Activated CD4-positive, alpha-beta memory T cell treated with anti-CD3 and anti-CD28 coated beads for 36 hours (primary cell): ENCODE measurements around the gene SPATA18. TPM values are rescaled to one million over a fixed set of nuclear protein-coding genes. Genes with fewer than 3 reads are reported as not detected.
"Not testable (repeated sequence)": the region's sequence is repeated elsewhere in the genome, so short reads cannot be mapped to it uniquely, and the experiment has no call there.

Experiments used
- CTCF ChIA-PET: fragments of 350-600 bp; sonication (Branson Sonifier 250); formaldehyde crosslinking; loops from one replicate; lab custom pipeline; 2021; ENCODE audit warnings: antibody characterized with exemption, inconsistent platforms; lab: Charles Lee
- POLR2A ChIA-PET: fragments of 350-600 bp; sonication (Branson Sonifier 250); formaldehyde crosslinking; loops from one replicate; lab custom pipeline; 2021; ENCODE audit warnings: antibody characterized with exemption; lab: Charles Lee
- DNase-seq: peaks from one replicate; pipeline ENCODE4 v3.0.0-alpha.2; 2020
- H3K27ac Mint-ChIP-seq: one replicate; pipeline ENCODE4 v1.8.0; 2021; ENCODE audit warnings: mixed read lengths
- H3K27me3 Mint-ChIP-seq: one replicate; pipeline ENCODE4 v1.8.0; 2021; ENCODE audit warnings: mixed read lengths
- H3K36me3 Mint-ChIP-seq: one replicate; pipeline ENCODE4 v1.8.0; 2021; ENCODE audit warnings: mixed read lengths
- H3K4me1 Mint-ChIP-seq: one replicate; pipeline ENCODE4 v1.8.0; 2021; ENCODE audit warnings: low read depth, mixed read lengths
- H3K4me3 Mint-ChIP-seq: one replicate; pipeline ENCODE4 v1.8.0; 2021; ENCODE audit warnings: mild to moderate bottlenecking, mixed read lengths
- H3K9me3 Mint-ChIP-seq: one replicate; pipeline ENCODE4 v1.8.0; 2021; ENCODE audit warnings: mixed read lengths
- intact Hi-C: fragments of 100-400 bp; cut with micrococcal nuclease; formaldehyde crosslinking; loops from one replicate; pipeline ENCODE4 v1.15.1; 2023
- total RNA-seq, 2 experiments: library from RNA; stranded (reverse); gene quantifications; one replicate each; pipeline ENCODE4 v1.2.3, GENCODE V29; 2021

SPATA18 gene
- total RNA-seq, 2 experiments from 2014 or later = not detected

DNA sequence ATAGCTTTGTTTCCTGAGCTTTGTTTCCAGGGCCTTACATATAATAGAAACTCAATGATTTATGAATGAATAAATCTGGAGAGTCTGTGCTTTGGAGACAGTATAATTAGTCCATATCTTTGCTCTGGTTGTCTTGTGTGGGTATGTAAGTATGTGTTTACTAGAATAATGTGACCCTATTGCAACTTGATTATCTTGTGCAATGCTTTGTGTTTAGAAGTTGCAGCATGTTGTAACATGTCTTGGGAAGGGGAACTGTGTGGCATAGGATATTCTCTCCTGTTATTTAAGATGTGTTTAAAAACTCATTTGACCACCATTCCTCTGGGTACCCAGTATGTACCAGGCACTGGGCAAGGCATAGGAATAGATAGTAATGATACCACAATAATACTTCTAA lies 6.1 kb downstream of the SPATA18 start:
- CTCF ChIA-PET = no interaction called here
- no peak for DNase-seq
- peaks cover 4% of the 10 kb centered on the region for H3K4me1 Mint-ChIP-seq

DNA sequence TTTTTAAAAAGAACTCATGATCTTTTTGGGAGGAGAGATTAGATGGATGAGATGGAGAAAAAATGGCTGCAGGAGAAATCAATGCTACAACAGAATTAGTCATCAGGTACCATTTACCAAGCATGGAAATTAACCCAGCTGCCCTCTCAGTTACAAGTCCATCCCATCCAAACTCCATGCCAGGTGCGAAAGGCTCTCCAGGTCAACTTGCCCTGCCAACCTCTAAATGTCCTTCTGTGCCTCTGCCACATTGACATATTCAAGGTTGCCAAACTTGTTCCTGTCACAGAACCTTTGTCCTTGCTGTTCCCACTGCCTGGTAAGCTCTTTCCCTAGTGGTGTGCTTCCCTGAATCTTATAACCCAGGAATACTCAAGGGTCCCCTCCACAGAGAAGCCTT lies 7.2 kb downstream of the SPATA18 start:
- CTCF ChIA-PET = no interaction called here
- DNase-seq = no peak
- intact Hi-C loops = no loop called here
- POLR2A ChIA-PET = no interaction called here
- no peak overlapping the region for H3K27ac Mint-ChIP-seq
- H3K4me1 Mint-ChIP-seq = no peaks in the 10 kb centered on the region
- H3K4me3 Mint-ChIP-seq = no peak overlapping the region
- peaks cover 16% of the 10 kb centered on the region for H3K27me3 Mint-ChIP-seq
- no peaks in the 10 kb centered on the region for H3K36me3 Mint-ChIP-seq
- H3K9me3 Mint-ChIP-seq = no peaks in the 10 kb centered on the region

More for the DNA sequence above, 6.1 kb downstream of the SPATA18 start:
- Mint-ChIP-seq H3K36me3 (no peaks in the 10 kb centered on the region), H3K27ac (no peak overlapping the region), H3K4me3 (no peak overlapping the region), H3K9me3 (no peaks in the 10 kb centered on the region), H3K27me3 (peaks cover 27% of the 10 kb centered on the region)
- POLR2A ChIA-PET = no interaction called here
- intact Hi-C loops = no loop called here

DNA sequence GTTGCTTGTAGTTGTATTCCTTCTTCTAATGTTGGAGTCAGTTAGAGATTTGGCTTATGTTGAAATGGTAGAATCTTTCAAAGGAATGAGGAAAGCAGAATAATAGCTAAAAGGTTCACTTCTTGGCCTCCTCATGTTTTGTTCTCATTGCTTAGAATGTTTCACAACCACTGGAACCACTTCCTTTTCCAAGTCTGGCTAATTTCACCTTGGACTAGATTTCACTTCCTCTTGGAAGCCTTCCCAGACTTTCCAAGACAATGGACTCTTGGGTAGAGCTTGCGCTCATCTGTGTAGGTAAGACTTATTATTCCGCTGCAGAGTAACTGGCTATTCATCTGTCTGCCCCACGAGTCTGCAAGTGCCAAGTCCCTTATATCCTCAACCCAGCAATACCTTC lies 8.3 kb downstream of the SPATA18 start:
- ChIA-PET CTCF (no interaction called here), POLR2A (no interaction called here)
- Mint-ChIP-seq H3K36me3 (no peaks in the 10 kb centered on the region), H3K27ac (no peak overlapping the region), H3K4me3 (no peak overlapping the region), H3K4me1 (no peaks in the 10 kb centered on the region), H3K27me3 (peaks cover 10% of the 10 kb centered on the region), H3K9me3 (no peaks in the 10 kb centered on the region)
- DNase-seq = no peak
- intact Hi-C loops = no loop called here

DNA sequence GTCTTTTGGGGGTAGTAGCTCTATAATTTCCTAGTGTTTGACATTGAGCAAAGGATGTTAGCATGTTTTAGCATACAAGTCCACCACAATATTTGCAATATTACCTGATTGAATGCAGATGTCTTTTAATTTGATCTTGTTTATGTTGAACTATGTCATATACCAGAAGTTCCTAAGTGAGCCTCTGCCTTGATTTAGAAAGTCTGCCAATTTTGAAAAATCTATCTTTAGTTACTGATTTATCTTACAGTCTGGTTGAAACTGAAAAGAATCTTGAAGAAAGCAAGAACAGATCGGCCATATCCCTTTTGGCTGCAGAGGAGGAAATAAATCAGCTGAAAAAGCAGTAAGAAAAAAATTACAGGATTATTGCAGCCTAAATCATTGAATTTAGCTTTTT lies 18.5 kb downstream of the SPATA18 start:
- no peaks in the 10 kb centered on the region for H3K4me1 Mint-ChIP-seq
- DNase-seq = no peak
- POLR2A ChIA-PET = no interaction called here
- intact Hi-C loops = no loop called here
- H3K36me3 Mint-ChIP-seq = no peaks in the 10 kb centered on the region
- H3K27ac Mint-ChIP-seq = no peak overlapping the region
- CTCF ChIA-PET = no interaction called here
- no peak overlapping the region for H3K4me3 Mint-ChIP-seq
- no peaks in the 10 kb centered on the region for H3K9me3 Mint-ChIP-seq
- H3K27me3 Mint-ChIP-seq = peaks cover 32% of the 10 kb centered on the region

DNA sequence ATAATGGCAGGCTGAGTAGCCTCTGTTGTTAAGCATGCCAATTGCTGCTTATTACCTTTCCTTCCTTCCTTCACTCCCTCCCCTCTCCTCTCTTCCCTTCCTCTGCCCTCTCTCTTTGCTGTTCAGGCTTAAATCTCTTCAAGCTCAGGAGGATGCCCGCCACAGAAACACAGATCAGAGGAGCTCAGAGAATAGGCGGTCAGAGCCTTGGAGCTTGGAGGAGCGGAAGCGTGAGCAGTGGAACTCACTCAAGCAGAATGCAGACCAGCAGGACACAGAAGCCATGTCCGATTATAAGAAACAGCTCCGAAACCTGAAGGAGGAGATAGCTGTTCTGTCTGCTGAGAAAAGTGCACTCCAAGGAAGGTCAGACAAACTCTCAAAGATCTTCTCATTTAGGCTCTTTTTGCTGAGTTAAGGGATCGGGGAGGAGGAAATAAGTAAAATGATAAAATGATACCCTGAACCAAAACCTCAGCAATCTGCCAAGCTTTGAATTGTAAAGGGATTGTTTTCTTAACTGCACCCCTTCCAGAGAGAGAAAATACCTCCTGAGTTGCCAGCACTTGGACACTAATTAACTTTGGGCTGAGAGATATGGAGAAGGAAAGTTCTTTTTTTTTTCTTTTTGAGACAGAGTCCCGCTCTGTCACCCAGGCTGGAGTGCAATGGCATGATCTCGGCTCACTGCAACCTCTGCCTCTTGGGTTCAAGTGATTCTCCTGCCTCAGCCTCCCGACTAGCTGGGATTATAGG lies 20.9 kb downstream of the SPATA18 start:
- POLR2A ChIA-PET = no interaction called here
- Mint-ChIP-seq H3K27me3 (peaks cover 41% of the 10 kb centered on the region), H3K36me3 (no peaks in the 10 kb centered on the region), H3K4me1 (no peaks in the 10 kb centered on the region), H3K4me3 (no peak overlapping the region), H3K27ac (no peak overlapping the region), H3K9me3 (no peaks in the 10 kb centered on the region)
- no peak for DNase-seq
- CTCF ChIA-PET = no interaction called here
- intact Hi-C loops = no loop called here

DNA sequence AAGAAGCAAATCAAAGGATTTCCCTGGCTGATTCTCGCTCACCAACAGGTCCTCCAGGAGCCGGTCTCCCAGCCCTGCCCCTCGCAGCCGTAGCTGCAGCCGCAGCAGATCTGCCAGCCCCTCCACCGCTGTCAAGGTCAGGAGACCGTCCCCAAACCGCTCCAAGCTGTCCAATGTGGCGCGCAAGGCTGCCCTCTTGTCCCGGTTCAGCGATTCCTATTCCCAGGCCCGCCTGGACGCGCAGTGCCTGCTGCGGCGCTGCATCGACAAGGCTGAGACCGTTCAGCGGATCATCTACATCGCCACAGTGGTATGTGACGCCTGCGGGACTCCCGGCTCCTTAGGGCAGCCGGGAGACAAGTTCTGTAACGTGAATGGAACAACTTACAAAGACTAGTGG lies 25.6 kb downstream of the SPATA18 start:
- Mint-ChIP-seq H3K4me3 (no peak overlapping the region), H3K27ac (no peak overlapping the region), H3K9me3 (no peaks in the 10 kb centered on the region), H3K27me3 (peaks cover 38% of the 10 kb centered on the region), H3K4me1 (no peaks in the 10 kb centered on the region), H3K36me3 (no peaks in the 10 kb centered on the region)
- DNase-seq = no peak
- ChIA-PET CTCF (no interaction called here), POLR2A (no interaction called here)
- intact Hi-C loops = no loop called here

DNA sequence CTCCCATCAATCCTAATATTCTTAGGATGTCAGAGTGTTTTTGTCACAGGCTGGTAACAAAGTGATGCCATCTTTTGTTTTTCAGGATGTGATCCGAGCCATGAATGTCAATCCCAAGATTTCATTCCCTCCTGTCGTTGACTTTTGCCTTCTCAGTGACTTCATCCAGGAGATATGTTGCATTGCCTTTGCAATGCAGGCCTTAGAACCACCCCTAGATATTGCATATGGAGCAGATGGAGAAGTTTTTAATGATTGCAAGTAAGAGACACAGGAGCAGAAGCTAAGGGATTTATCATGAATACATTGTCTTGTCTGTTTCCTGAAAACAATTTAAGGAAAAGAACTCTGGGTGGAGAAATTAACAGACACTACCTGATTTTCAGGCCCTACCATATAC lies 28.6 kb downstream of the SPATA18 start:
- Mint-ChIP-seq H3K27ac (no peak overlapping the region), H3K36me3 (no peaks in the 10 kb centered on the region), H3K9me3 (no peaks in the 10 kb centered on the region), H3K4me3 (no peak overlapping the region), H3K27me3 (peaks cover 34% of the 10 kb centered on the region), H3K4me1 (no peaks in the 10 kb centered on the region)
- intact Hi-C loops = no loop called here
- ChIA-PET CTCF (no interaction called here), POLR2A (no interaction called here)
- DNase-seq = no peak

DNA sequence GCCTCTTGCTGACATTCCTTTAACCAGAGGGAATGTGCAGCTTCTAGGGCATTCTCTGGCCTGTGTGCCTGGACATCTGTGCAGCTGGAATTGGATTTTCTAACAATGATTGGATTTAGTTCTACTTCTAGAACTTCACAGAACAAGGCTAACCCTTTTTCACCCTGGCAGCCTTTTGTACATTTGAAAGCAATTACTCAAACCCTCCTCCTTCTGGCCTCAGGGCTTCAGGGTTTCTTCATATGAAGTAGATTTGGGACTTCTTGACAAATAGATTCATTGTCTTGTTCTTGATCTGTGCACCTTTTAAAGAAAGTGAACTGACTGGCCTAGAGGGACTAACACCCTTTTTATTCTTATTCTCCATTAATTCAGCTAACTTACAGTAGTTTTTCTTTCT lies 30.1 kb downstream of the SPATA18 start:
- no peak overlapping the region for H3K4me3 Mint-ChIP-seq
- intact Hi-C loops = no loop called here

DNA sequence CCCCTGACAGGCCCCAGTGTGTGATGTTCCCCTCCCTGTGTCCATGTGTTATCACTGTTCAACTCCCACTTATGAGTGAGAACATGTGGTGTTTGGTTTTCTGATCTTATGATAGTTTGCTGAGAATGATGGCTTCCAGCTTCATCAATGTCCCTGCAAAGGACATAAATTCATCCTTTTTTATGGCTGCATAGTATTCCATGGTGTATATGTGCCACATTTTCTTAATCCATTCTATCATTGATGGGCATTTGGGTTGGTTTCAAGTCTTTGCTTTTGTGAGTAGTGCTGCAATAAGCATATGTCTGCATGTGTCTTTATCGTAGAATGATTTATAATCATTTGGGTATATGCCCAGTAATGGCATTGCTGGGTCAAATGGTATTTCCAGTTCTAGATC lies 35.3 kb downstream of the SPATA18 start:
- H3K9me3 Mint-ChIP-seq, CTCF ChIA-PET, POLR2A ChIA-PET, H3K27ac Mint-ChIP-seq, DNase-seq, H3K4me1 Mint-ChIP-seq, H3K36me3 Mint-ChIP-seq, intact Hi-C loops, H3K4me3 Mint-ChIP-seq: not testable (repeated sequence)
- peaks cover 16% of the 10 kb centered on the region for H3K27me3 Mint-ChIP-seq

More for the DNA sequence above, 30.1 kb downstream of the SPATA18 start:
- Mint-ChIP-seq H3K27me3 (peaks cover 24% of the 10 kb centered on the region), H3K27ac (no peak overlapping the region), H3K9me3 (peaks cover 1% of the 10 kb centered on the region), H3K4me1 (no peaks in the 10 kb centered on the region), H3K36me3 (no peaks in the 10 kb centered on the region)
- POLR2A ChIA-PET = no interaction called here
- DNase-seq = no peak
- CTCF ChIA-PET = no interaction called here

DNA sequence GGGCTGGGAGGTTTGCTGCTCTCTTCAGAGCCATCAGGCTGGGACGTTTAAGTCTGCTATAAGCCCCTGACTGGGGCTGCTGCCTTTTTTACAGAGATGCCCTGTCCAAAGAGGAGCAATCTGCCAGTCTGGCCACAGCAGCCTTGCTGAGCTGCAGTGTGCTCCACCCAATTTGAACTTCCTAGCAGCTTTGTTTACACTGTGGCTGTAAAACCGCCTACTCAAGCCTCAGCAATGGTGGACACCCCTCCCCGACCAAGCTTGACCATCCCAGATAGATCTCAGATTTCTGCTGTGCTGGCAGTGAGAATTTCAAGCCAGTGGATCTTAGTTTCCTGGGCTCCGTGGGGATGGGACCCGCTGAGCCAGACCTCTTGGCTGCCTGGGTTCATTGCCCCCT lies 40.7 kb downstream of the SPATA18 start:
- no peaks in the 10 kb centered on the region for H3K36me3 Mint-ChIP-seq
- no peak overlapping the region for H3K27ac Mint-ChIP-seq
- no peak for DNase-seq
- intact Hi-C loops = no loop called here
- H3K4me1 Mint-ChIP-seq = no peaks in the 10 kb centered on the region
- no peaks in the 10 kb centered on the region for H3K9me3 Mint-ChIP-seq
- ChIA-PET CTCF (no interaction called here), POLR2A (no interaction called here)
- H3K27me3 Mint-ChIP-seq = peaks cover 10% of the 10 kb centered on the region
- no peak overlapping the region for H3K4me3 Mint-ChIP-seq

DNA sequence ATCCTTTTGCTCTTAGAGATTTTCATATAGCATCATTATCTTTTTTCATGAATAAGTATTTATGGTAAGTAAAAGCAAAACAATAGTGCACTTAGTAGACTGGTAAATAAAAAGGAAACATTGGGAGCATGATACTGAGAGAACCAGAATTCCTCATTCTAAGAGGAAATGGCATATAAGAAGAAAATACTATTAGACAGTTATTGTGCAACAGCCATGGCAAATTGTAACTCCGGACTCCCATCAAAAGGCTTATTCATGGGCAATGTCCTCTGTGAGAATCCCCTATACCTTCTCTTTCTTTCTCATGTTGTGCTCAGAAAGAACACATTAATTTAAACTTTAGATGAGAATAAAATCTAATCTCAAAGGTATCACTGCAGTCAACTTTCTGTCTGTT lies 42.4 kb downstream of the SPATA18 start:
- CTCF ChIA-PET = no interaction called here
- H3K36me3 Mint-ChIP-seq = no peaks in the 10 kb centered on the region
- H3K9me3 Mint-ChIP-seq = no peaks in the 10 kb centered on the region
- no peak overlapping the region for H3K27ac Mint-ChIP-seq
- POLR2A ChIA-PET = no interaction called here
- H3K4me3 Mint-ChIP-seq = no peak overlapping the region
- H3K27me3 Mint-ChIP-seq = peaks cover 10% of the 10 kb centered on the region
- intact Hi-C loops = no loop called here
- DNase-seq = no peak
- H3K4me1 Mint-ChIP-seq = no peaks in the 10 kb centered on the region

DNA sequence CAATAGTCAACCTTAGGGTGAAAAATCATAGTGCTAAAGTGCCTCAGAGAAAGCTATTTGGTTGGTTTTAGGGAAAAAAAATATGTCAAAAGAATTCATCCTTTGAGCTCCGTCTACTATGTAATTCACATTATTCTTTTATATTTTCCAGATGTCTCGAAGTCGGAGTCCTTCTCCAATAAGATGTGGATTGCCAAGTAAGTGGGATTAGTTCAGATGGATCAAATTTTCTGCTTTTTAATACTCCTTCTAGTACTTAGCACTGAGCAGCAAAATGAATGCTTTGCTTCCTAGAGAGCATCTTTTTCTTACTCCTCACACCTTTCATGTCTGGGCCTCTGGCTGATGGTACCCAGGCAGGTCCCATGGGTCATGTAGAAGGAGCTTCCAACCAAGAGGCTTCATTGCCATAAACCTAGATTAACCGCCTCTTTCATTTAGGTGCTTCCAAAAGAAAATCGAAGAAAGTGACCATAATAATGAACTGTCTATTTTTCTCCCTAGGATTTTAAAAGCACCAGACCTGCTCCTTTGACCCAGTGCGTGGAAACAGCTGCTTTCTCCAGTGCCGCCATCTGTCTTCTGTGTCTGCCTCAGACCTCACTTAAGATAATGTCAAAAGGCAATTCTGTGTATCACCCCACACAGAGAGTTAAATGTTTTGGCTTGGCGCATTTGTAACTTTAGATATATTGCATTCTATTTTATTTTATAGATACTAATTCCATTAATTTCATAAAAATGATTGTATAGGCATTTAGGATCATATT lies 43.5 kb downstream of the SPATA18 start:
- H3K9me3 Mint-ChIP-seq = no peaks in the 10 kb centered on the region
- CTCF ChIA-PET = no interaction called here

DNA sequence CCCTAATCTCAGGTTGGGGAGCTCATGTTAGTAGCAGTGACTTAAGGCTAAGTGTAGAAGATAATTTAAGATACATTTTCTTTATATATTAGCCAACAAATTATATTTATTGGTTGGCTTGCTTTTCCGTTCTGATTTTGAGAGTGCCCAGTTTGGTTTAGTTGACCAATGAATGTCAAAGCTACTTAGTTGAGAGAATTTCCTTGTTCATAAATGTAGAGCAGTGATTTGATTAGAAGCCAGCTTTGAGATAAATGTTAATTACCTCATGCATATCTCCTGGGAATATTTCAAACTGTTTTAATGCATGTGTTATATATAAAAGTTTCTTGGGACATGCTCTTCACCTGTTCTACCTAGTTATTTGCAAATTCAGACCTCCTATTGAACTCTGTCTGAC lies 44.3 kb downstream of the SPATA18 start:
- H3K4me3 Mint-ChIP-seq = no peak overlapping the region
- DNase-seq = no peak
- H3K27ac Mint-ChIP-seq = no peak overlapping the region
- intact Hi-C loops = no loop called here
- H3K36me3 Mint-ChIP-seq = no peaks in the 10 kb centered on the region
- H3K27me3 Mint-ChIP-seq = peaks cover 10% of the 10 kb centered on the region
- ChIA-PET POLR2A (no interaction called here), CTCF (no interaction called here)
- H3K4me1 Mint-ChIP-seq = no peaks in the 10 kb centered on the region
- H3K9me3 Mint-ChIP-seq = no peaks in the 10 kb centered on the region

More for the DNA sequence above, 43.5 kb downstream of the SPATA18 start:
- no peaks in the 10 kb centered on the region for H3K4me1 Mint-ChIP-seq
- H3K27me3 Mint-ChIP-seq = peaks cover 10% of the 10 kb centered on the region
- intact Hi-C loops = no loop called here
- no peak overlapping the region for H3K4me3 Mint-ChIP-seq
- POLR2A ChIA-PET = no interaction called here
- no peaks in the 10 kb centered on the region for H3K36me3 Mint-ChIP-seq
- DNase-seq = no peak
- H3K27ac Mint-ChIP-seq = no peak overlapping the region
